GM11168 (cell line): ENCODE data around the gene DACT2.
"Not testable (repeated sequence)": the region's sequence is repeated elsewhere in the genome, so short reads cannot be mapped to it uniquely, and the experiment has no call there.

ENCODE experiments used
- in situ Hi-C: fragments of 300-500 bp; cut with MboI; formaldehyde crosslinking; loops from one replicate; pipeline ENCODE4 v1.12.0; 2022; ENCODE audit warnings: low sequenced_read_pairs; ENCODE audit not compliant: unreplicated experiment

DACT2 gene

DNA sequence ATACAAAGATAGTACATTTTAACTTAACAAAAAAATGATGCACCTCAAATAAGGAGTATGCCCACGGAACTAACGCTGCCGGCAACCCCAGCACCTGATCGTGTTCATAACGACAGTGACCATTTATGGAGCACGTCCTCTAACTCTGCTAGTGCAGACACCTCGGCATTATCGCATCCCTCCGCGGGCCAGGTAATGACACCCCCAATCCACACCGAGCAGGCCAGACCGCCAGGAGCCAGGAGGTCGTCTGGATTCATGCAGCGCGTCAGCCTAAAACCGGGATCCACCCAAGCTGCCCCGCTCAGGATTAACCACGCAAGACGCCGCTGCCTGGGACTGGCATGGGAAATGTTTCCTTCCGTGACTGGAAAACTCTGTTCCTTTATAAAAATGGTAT, 34.1 kb downstream of the DACT2 start:
- in situ Hi-C loops: no loop called here

DNA sequence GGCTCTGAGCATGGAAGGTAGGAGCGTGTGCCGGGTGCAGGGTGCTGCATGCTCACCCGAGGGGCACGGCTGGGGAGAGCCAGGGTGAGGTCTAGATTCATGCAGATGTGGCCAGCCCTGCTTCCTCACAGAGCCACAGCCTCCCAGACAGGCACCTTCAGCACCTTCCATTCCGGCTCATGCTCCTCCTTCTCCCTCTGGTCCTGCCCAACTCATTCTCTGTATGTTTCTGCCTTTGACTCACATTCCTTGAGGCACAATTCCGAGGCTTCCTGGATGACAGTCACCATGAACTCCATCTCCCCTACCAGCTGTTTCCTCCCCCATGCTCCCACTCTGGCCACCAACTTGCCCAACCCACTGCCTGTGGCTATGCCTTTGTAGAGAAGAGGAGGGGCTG, 35.4 kb downstream of the DACT2 start:
- in situ Hi-C loops: no loop called here

DNA sequence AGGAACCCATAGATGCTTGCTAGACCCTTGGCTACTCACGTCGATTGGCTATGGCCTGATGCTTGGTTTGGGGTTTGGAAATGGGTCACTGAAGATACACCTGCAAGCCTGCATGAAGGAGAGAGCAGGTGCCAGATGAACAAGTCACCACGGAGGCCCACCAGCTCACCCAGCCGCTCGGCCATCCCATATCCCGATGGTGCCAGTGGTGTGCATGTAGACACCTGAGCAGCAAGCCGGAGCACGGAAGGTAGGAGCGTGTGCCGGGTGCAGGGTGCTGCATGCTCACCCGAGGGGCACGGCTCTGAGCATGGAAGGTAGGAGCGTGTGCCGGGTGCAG, 35.9 kb downstream of the DACT2 start:
- in situ Hi-C loops: no loop called here

GRCh38 chr6:168282985-168283685, 36.4 kb downstream of the DACT2 start:
- in situ Hi-C loops: no loop called here

DNA sequence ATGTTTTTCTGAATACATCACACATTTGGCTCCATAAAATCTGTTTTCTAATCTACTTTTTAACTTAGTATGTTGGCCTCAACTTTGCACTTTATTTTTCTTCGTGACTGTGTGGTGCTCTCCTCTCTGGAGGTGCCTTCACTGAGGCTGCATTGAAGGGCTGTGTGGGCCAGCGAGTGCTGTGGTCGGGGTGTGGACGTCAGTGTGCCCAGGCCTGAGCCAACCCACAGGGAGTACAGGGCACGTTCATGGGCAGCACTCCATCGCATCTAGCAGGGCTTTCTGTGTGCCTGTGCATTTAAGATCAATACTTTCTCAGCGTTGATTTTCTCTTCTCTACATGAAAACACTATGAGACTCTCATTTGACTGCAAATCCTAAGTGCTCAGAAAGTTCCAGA, 37.8 kb downstream of the DACT2 start:
- in situ Hi-C loops: no loop called here

GRCh38 chr6:168281314-168281713, 38.3 kb downstream of the DACT2 start:
- in situ Hi-C loops: not testable (repeated sequence)

GRCh38 chr6:168280899-168281245, 38.7 kb downstream of the DACT2 start:
- in situ Hi-C loops: no loop called here

DNA sequence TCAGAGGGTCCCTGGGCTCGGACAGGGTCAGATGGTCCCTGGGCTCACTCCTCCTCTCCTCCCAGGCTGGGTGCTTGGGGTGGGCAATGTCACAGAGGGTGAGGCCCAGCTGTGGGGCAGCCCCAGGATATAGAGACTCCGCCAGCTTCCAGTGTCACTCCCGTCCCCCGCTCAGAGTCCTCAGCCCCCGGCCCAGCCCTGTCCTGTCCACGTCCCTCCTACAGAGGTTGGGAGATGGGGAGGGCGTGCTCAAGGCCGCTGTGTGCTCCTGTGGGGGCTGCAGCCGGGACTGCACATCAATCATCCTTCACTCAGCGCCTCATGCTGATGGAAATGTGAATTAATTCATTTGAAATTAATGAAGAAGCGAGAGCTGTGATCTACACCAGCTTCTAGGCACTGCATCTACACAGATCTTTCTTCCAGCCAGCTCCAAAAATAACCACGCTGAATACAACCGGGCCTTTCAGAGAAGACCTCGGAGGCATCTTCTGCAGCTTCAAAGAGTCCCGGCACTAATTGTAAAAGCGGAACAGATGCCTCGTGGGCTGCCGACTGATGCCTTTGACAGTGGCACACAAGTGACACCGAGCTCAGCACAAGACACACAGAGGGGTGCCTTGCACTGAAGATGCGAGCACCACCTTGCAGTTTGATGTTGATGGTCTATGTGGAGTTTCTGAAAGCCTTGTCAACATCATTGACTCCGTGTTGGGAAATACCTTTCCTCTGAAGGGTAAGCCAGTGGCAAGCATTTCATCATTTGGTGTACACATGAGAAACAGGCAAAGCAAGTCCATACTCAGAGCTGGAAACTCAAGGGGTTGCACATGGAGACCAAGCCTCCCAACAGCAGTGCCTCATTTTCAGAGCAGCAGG, 39.3 kb downstream of the DACT2 start:
- in situ Hi-C loops: no loop called here

- in situ Hi-C loops: no loop called here
Observed at GRCh38 chr6:168279403-168279935, 40.1 kb downstream of the DACT2 start.

DNA sequence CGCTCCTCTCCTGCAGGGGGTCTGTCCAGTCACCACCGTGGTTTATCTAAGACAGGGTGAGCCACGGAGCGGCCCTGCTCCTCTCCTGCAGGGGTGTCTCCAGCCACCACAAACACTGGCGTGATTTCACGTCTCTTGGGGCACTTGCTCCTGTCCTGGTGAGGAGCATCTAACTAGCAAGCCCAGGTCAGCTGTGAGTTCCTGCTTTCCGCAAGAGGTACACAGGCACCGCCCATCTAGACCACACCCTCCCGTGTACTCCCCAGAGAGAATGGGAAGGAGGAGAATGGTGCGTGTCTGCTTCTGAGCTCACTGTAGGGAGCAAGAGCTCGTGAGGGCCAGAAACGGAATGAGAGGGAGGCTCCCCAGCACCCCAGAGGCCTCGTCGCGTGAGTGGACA, 40.7 kb downstream of the DACT2 start:
- in situ Hi-C loops: no loop called here

DNA sequence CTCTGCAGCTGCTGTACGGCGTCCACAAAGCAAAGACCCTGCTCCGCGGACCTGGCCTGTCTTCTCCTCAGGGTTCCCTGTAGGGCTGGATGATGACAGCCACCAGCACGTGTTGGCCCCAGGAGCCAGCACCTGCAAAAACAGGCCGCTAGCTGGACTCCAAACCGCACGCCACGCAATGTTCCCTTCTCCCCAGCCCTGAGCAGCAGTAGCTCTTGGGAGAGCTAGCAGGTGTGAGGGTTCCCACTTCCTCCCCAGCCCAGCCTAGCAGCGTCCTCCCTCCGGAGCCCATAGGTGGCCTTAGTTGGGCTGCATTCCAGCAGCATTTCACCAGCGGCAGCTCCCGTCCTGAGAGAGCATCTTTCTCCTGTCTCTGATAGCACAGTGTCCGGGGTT, 42.3 kb downstream of the DACT2 start:
- in situ Hi-C loops: no loop called here

- in situ Hi-C loops: no loop called here
Observed at GRCh38 chr6:168276576-168277273, 42.9 kb downstream of the DACT2 start.

GRCh38 chr6:168275168-168275567, 44.4 kb downstream of the DACT2 start:
- in situ Hi-C loops: no loop called here

DNA sequence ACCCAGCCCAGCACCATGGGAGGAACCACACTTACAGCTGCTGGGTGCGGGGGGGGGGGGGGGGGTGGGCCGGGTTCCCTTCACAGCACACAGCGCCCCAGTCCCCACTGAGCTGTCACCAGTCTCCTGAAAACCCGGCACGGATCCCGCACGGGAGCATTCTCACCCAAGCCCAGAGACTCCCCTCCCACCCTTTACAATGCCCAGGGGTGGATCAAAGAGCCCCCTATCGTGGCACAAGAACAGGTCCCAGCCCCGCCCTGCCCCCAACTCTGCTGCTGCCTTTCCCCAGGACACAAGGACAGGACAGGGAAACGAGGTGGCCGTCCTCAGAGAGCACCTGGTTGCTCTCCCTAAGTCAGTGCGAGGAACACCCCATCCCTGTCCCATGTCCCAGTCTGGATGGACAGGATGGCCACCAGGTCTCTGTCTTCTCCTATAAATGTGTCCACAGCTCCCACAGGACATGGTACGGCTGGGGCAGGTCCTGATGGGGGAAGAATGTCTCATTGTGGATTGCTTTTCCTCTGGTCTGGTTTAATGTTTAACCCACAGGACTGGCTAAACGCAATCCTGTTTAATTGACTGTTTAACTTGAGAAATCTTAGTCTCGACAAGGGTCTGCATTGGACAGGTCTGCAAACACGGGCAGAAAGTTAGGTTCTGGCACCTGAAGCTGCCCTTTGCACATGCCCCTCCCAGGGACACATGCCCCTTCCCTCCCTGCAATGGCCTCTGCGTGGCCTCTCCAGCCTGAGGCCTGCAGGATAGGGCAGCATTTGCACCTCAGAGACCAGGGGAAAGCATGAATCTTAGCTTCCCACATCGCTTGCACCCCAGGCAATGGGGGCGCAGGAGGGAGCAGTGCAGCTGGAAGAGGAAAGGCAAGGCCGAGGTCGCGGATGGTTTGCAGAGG, 45.3 kb downstream of the DACT2 start:
- in situ Hi-C loops: no loop called here

DNA sequence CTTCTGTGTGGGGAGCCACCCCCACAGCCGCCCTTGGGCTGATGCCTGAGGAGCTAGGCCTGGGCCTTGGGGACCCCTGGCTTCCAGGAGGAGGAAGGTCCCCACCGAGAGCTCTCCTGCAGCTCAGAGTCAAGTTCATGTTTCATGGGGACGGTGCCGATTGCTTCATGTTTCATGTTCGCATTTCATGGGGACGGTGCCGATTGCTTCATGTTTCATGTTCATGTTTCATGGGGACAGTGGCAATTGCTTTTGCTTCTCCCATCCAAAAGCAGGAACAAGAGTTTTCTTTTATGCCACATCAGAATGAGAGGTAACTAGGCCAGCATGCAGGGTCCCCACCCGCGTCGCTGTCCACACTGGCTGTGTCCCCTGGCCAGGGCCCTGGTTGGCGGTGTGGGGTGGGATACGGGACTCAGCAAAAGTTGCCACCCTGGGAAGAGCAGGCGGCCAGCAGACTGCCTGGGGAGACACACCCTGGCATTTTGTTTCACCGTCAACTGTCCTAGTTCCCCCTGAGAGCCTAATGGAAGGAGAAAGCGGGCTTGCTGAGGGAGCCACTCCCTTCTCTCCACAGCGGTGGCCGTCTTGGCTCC, 46.0 kb downstream of the DACT2 start:
- in situ Hi-C loops: no loop called here

- in situ Hi-C loops: no loop called here
Observed at GRCh38 chr6:168272415-168273325, 46.9 kb downstream of the DACT2 start.

- in situ Hi-C loops: no loop called here
Observed at GRCh38 chr6:168270274-168271172, 49.1 kb downstream of the DACT2 start.
